Fibroblast of mammary gland (primary cell): ENCODE results near the gene PCIF1.

ENCODE experiments used
- DNase-seq: peaks from one replicate; pipeline ENCODE4 v3.0.0-alpha.2; 2010; ENCODE audit warnings: low read depth
- H3K4me3 ChIP-seq: 2 replicates; pipeline ENCODE4 v1.5.1; 2011; ENCODE audit warnings: low read depth, mild to moderate bottlenecking, low read length, moderate library complexity; ENCODE audit not compliant: control insufficient read depth
- CTCF ChIP-seq: conservative IDR thresholded peaks from 2 replicates; pipeline ENCODE4 v1.5.1; 2011; ENCODE audit warnings: low read depth, low read length, inconsistent platforms; ENCODE audit not compliant: control insufficient read depth, insufficient read depth

Gene PCIF1

DNA sequence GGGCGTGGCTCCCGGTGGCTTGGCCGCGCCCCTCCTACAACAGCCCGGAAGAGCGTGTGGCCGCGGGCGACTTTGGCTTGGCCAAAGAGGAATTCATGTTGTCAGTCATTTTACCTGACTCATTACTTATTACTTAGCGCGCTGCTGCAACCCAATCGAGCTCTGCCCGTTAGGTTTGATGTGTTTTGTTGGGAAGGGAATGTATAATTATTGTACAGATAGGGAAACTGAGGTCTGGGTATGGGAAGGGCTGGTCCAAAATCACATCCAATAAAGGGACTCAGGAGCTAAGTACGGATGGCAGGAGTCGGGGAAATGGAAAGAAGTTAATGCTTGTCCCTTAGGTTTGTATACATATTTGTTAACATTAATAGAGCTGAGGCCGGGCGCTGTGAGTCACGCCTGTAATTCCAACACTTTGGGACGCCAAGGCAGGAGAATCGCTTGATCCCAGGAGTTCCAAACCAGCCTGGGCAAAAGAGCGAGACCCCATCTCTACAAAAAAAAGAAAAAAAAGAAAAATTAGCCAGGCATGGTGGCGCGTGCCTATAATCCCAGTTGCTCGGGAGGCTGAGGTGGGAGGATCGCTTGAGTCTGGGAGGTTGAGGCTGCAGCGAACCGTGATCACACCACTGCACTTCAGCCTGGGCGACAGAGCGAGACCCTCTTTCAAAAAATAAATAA, 38.2 kb downstream of the PCIF1 start:
- H3K4me3 ChIP-seq: peak overlapping the region; percentile 76
- no peak for TF ChIP-seq CTCF
- DNase-seq: no peak

DNA sequence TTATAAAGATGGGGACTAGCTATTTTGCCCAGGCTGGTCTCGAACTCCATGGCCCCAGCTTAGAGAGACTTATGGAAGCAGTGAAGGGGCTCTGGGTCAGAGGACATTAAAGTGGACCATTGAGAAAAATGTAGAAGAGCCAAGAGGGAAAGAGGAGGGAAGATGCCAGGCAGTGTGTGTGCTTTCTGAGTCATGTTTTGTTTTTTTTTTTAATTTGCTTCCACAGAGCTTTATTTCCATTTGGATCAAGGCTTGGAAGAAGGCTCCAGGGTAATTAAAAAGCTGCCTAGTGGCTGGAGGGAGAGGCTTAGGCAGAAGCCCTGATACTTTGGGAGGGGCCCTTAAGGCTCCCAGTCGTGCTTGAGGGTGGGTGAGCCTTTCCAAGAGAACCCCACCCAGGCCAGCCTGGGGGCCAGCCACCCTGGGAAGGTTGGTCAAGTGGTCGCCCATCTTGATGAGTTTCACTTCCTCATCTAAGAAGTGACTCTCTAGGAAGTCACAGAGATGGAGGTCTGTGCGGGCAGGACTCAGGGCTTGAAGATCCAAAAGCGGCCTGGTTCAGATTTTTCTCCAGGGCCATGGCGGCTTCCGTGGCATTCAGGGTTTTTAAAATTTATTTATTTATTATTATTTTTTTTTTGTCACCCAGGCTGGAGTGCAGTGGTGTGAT, 40.5 kb downstream of the PCIF1 start:
- TF ChIP-seq CTCF: no peak
- no peak overlapping the region for H3K4me3 ChIP-seq
- no peak for DNase-seq

DNA sequence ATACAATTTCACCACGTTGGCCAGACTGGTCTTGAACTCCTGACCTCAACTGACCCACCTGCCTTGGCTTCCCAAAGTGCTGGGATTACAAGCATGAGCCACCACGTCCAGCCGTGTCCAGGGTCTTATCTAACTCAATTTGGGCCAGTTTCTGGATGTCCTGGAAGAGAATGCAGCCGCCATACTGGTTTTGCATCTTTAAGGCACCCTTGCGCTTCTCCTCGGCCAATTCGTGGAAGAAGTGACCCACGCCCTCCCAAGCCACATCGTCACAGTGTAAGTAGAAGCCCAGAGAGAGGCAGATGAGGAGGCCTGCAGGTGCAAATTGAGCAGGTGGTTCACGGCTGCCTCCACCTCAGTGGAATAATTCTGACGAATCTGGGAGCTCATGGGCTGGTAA, 41.2 kb downstream of the PCIF1 start:
- TF ChIP-seq CTCF: no peak
- no peak for DNase-seq
- H3K4me3 ChIP-seq: no peak overlapping the region

DNA sequence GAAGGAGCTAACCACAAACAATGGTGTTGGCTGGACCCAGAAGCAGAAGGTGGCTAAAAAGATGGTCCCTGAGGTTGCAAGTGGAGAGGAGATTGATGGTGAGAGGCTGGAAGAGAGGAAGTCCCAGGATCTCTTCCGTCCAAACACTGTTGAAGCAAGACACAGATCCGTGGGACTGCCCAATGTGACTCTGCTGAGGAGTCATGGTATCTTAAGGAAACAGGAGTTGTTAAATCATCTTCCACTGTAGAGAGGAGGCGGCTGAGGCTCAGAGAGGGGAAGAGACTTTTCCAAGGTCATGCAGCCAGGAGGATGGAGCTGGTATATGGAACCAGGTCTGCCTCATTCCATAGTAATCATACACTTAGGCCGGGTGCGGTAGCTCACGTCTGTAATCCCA, 41.6 kb downstream of the PCIF1 start:
- no peak overlapping the region for H3K4me3 ChIP-seq
- DNase-seq: no peak
- no peak for TF ChIP-seq CTCF

DNA sequence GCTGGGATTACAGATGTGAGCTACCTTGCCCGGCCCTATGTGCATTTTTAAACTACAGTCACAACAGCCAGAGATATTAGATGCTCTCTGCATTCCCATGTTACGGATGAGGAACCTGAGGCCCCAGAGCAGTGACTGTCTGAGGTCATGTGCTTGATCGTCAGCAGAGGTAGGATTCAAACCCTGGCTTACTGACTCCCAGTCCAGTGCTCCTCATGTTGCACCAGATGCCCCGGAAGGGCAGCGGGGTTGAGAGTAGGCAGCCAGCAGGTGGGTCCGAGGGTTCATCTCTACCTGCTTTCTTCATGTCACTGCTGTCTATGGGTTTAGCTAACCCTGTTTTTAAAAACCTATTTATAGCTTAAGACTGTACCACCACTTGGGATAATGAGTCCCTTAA, 46.8 kb downstream of the PCIF1 start:
- no peak for TF ChIP-seq CTCF
- no peak overlapping the region for H3K4me3 ChIP-seq
- DNase-seq: no peak

DNA sequence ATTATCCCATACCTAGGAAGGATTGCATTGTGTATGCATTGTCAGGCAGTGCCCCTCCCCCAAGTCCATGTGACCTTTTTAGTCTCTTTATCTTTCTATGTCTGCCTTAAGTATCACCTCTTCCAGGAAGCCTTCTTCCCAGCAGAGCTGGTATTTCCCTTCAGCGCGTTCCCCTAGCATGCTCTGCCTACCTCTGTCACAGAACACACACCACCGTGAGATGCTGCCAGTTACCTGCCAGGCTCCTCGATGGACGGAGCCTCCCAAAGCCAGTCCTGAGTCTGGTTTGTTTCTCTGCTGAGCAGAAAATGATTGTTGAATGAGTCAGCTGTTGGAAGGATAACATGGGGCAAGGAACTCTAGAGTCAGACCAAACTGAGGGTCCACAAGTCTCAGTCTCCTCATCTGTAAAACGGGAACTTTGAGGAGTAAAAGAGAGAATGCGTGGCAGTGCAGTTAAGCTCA, 48.8 kb downstream of the PCIF1 start:
- no peak overlapping the region for H3K4me3 ChIP-seq
- no peak for TF ChIP-seq CTCF
- no peak for DNase-seq
